Testis (tissue), 3 donors: ENCODE measurements around the gene FAM107B. TPM values are rescaled to one million over a fixed set of nuclear protein-coding genes. Genes with fewer than 3 reads are reported as not detected.

ENCODE experiments used
- DNase-seq: peaks from one replicate; pipeline ENCODE4 v3.0.0-alpha.2; 2019
- H3K27ac ChIP-seq, 2 donors: fragments of 200-600 bp; sonication (generic); one replicate each; pipeline ENCODE4 v1.5.1; 2019
- H3K27me3 ChIP-seq: fragments of 200-600 bp; sonication (generic); one replicate; pipeline ENCODE4 v1.5.1; 2019
- H3K36me3 ChIP-seq: fragments of 200-600 bp; sonication (generic); one replicate; pipeline ENCODE4 v1.5.1; 2017; ENCODE audit warnings: low read depth; ENCODE audit errors: missing control alignments
- H3K4me1 ChIP-seq: fragments of 200-600 bp; sonication (generic); one replicate; pipeline ENCODE4 v1.5.1; 2019
- H3K4me3 ChIP-seq, 2 donors: fragments of 200-600 bp; sonication (generic); one replicate each; pipeline ENCODE4 v1.5.1; 2017 to 2019
- H3K9me3 ChIP-seq: fragments of 200-600 bp; sonication (generic); one replicate; pipeline ENCODE4 v1.5.1; 2017
- POLR2A ChIP-seq: fragments of 450-650 bp; IDR thresholded peaks from one replicate; pipeline ENCODE4 v1.6.1; 2017; ENCODE audit warnings: antibody characterized with exemption, mild to moderate bottlenecking, moderate library complexity
- WGBS, 2 donors: methylation state at CpG; one replicate each; pipeline ENCODE4 v1.1.5; 2018; 5-methylcytosine and 5-hydroxymethylcytosine counted together
- intact Hi-C: fragments of 100-400 bp; cut with DNase I; formaldehyde crosslinking; loops from one replicate; pipeline ENCODE4 v1.15.1; 2023; ENCODE audit warnings: low total_unique reads
- polyA plus RNA-seq: library from polyadenylated mRNA; stranded (reverse); fragments of 350-450 nt; fragmentation: Illumina TruSeq; extraction: RNeasy Lipid Tissue Mini Kit (QIAGEN cat#74804); gene quantifications from one replicate; pipeline ENCODE4 v1.2.3, GENCODE V29; 2014; ENCODE audit warnings: low read depth, low replicate concordance; ENCODE audit not compliant: insufficient read depth
- total RNA-seq, 2 donors: library from RNA; depleted of rRNA; stranded (reverse); fragments of >200 nt; gene quantifications; one replicate each; pipeline ENCODE4 v1.2.3, GENCODE V29; 2016
- TF ChIP-seq, protein P1 (sequence below), 3 experiments: fragments of 450-650 bp in 2 of 3; fragments of 200-600 bp in 1 of 3; sonication (generic) in 1 of 3; IDR thresholded peaks; one replicate each; pipeline ENCODE4 v1.5.1; 2016 to 2019; ENCODE audit warnings: antibody characterized with exemption in 3 of 3, mild to moderate bottlenecking in 2 of 3, moderate library complexity in 1 of 3

FAM107B gene
- total and polyA plus RNA-seq, 3 donors from 2014 or later = 71.7 to 89.5 (median 82.8) TPM

DNA sequence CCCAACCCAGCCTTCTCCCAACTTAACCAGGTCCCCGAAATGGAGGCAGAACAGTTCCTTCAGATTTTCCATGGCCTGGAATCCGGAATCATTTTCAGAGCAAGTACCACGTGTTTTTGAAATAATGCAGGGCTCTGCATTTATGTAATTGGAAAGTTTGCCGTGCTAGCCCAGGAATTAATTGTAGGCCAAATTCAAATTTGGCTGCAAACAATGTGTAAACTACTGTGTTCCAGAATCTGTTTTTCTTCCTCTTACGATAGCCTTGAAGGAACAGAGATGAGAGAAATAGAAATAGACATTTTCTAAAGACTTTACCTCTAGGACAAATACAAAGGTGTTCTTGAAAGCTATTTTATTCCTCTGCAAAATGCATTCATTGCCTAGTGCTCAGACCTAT, 77.4 kb downstream of the FAM107B start:
- H3K27me3 ChIP-seq = no peaks in the 10 kb centered on the region
- 53 to 65% methylated on average over 5 of the region's 5 CpGs for WGBS, 2 donors
- H3K36me3 ChIP-seq = no peaks in the 10 kb centered on the region
- TF ChIP-seq, protein P1, sequence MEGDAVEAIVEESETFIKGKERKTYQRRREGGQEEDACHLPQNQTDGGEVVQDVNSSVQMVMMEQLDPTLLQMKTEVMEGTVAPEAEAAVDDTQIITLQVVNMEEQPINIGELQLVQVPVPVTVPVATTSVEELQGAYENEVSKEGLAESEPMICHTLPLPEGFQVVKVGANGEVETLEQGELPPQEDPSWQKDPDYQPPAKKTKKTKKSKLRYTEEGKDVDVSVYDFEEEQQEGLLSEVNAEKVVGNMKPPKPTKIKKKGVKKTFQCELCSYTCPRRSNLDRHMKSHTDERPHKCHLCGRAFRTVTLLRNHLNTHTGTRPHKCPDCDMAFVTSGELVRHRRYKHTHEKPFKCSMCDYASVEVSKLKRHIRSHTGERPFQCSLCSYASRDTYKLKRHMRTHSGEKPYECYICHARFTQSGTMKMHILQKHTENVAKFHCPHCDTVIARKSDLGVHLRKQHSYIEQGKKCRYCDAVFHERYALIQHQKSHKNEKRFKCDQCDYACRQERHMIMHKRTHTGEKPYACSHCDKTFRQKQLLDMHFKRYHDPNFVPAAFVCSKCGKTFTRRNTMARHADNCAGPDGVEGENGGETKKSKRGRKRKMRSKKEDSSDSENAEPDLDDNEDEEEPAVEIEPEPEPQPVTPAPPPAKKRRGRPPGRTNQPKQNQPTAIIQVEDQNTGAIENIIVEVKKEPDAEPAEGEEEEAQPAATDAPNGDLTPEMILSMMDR (IDR thresholded peaks at IDR 0.05) = no peak
- no peak for TF ChIP-seq POLR2A
- H3K4me3 ChIP-seq = no peak overlapping the region
- H3K4me1 ChIP-seq = peaks cover 3% of the 10 kb centered on the region
- no peaks in the 10 kb centered on the region for H3K9me3 ChIP-seq
- intact Hi-C loops = no loop called here
- peak overlapping the region in 1 of 2 donors; percentile 60 for H3K27ac ChIP-seq
- DNase-seq = no peak

DNA sequence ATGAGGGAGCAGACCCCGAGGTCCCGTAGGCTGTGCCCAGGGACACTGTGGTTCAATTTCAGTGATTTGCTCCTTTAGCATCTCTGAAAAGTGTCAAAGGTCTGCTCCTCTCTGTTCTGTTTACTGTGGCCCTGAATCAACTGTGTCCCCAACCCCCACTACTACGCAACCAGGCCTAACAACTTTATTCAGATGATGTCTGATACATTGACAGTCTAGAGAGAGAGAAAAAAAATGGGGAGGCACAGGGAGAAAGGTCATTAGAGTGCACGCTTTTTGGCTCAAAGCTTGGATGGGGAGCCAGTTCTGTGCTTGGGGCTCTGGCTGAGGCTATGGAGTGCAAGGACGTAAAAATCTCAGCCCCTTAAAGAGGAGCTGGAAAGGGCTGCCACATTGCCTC, 77.9 kb downstream of the FAM107B start:
- H3K27me3 ChIP-seq = no peaks in the 10 kb centered on the region
- intact Hi-C loops = no loop called here
- WGBS, 2 donors = 72 to 78% methylated on average over 5 of the region's 5 CpGs
- H3K9me3 ChIP-seq = no peaks in the 10 kb centered on the region
- peak overlapping the region; percentile 31 to 60 for H3K27ac ChIP-seq
- H3K4me1 ChIP-seq = peaks cover 3% of the 10 kb centered on the region
- no peak overlapping the region for H3K4me3 ChIP-seq
- no peak for TF ChIP-seq POLR2A
- TF ChIP-seq, protein P1 (IDR thresholded peaks at IDR 0.05) = no peak
- H3K36me3 ChIP-seq = no peaks in the 10 kb centered on the region
- DNase-seq = no peak

DNA sequence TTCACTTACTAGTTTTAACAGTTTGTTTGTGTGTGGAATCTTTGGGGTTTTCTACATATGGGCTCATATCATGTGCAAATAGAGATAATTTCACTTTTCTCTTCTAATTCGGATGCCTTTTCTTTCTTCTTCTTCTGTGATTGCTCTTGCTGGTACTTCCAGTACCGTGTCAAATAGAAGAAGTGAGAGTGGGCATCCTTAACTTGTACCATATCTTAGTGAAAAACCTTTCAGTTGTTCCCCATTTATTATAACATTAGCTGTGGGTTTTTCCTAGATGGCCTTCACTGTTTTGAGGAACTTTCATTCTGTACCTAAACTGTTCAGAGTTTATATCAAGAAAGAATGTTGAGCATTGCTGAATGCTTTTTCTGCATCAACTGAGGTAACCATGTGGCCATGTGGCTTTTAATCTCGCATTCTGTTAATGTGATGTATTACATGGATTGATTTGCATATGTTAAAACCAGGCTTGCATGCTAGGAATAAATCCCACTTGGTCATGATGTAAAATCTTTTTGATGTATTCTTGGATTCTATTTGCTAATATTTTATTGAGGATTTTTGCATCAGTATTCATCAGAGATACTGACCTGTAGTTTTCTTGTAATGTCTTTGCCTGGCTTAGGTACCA, 78.7 kb downstream of the FAM107B start:
- no peak for TF ChIP-seq POLR2A
- TF ChIP-seq, protein P1 (IDR thresholded peaks at IDR 0.05) = no peak
- Histone ChIP-seq H3K36me3 (no peaks in the 10 kb centered on the region), H3K27ac (no peak overlapping the region), H3K4me3 (no peak overlapping the region), H3K27me3 (no peaks in the 10 kb centered on the region), H3K4me1 (peaks cover 3% of the 10 kb centered on the region), H3K9me3 (no peaks in the 10 kb centered on the region)
- no peak for DNase-seq
- intact Hi-C loops = no loop called here
- 87 to 88% methylated on average over 3 of the region's 3 CpGs for WGBS, 2 donors

DNA sequence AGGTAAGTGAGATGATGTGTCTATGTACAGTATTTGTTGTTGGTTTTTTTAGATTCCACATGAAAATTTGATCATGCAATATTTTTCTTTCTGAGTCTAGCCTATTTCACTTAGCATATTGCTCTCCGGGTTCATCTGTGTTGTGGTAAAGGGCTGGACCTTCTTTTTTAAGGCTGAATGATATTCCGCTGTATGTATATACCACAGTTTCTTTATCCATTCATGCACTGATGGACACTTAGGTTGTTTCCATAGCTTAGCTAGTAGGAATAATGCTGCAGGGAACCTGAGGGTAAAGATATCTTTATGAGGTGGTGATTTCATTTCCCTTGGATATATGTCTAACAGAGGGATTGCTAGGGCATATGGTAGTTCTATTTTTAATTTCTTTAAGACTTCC, 80.8 kb downstream of the FAM107B start:
- no peak for TF ChIP-seq POLR2A
- TF ChIP-seq, protein P1 (IDR thresholded peaks at IDR 0.05) = no peak

More for the DNA sequence above, 80.8 kb downstream of the FAM107B start:
- intact Hi-C loops = no loop called here
- no peaks in the 10 kb centered on the region for H3K27me3 ChIP-seq
- 45 to 93% methylated on average over 2 of the region's 2 CpGs for WGBS, 2 donors
- peaks cover 3% of the 10 kb centered on the region for H3K4me1 ChIP-seq
- no peak overlapping the region for H3K4me3 ChIP-seq
- no peaks in the 10 kb centered on the region for H3K9me3 ChIP-seq
- no peak for DNase-seq
- H3K36me3 ChIP-seq = no peaks in the 10 kb centered on the region
- H3K27ac ChIP-seq = no peak overlapping the region
